Panc1 (cell line): ENCODE data around the gene LURAP1L. TPM values are rescaled to one million over a fixed set of nuclear protein-coding genes. Genes with fewer than 3 reads are reported as not detected.

Experiments
- ATAC-seq: fragments of 200-7000 bp; cut with Tn5 transposase; 2 replicates; pipeline ENCODE4 v1.9.1; 2020; ENCODE audit warnings: mild to moderate bottlenecking, moderate library complexity
- BruUV-seq: library from RNA; stranded (reverse); fragments of 400-500 nt; replicated peaks from 2 replicates; lab custom pipeline; 2021; lab: Mats Ljungman, UMichigan
- CTCF ChIA-PET: fragments of 300-600 bp; sonication (Branson Sonifier 250); formaldehyde crosslinking; loops from one replicate; lab custom pipeline; 2022; ENCODE audit warnings: antibody characterized with exemption; lab: Charles Lee
- POLR2A ChIA-PET: fragments of 300-600 bp; sonication (Branson Sonifier 250); formaldehyde crosslinking; loops from one replicate; lab custom pipeline; 2022; ENCODE audit warnings: antibody characterized with exemption; lab: Charles Lee
- DNase-seq: peaks from one replicate; pipeline ENCODE4 v3.0.0-alpha.2; 2010; ENCODE audit warnings: low read depth, low spot score
- H3K27ac ChIP-seq: 2 replicates; pipeline ENCODE4 v1.5.1; 2011; ENCODE audit warnings: mild to moderate bottlenecking, low read length, inconsistent platforms
- H3K27me3 ChIP-seq: fragments of 200-500 bp; sonication (Bioruptor generic); 2 replicates; pipeline ENCODE4 v1.6.0; 2014; ENCODE audit warnings: low read length, inconsistent platforms; ENCODE audit not compliant: control insufficient read depth, insufficient read depth
- H3K36me3 ChIP-seq: fragments of 200-500 bp; sonication (Bioruptor generic); 2 replicates; pipeline ENCODE4 v1.5.1; 2014; ENCODE audit warnings: inconsistent platforms, mild to moderate bottlenecking, low read length, moderate library complexity; ENCODE audit not compliant: control insufficient read depth, insufficient read depth
- H3K4me1 ChIP-seq: 2 replicates; pipeline ENCODE4 v1.5.1; 2011; ENCODE audit warnings: inconsistent platforms, mild to moderate bottlenecking, low read length, moderate library complexity; ENCODE audit not compliant: control insufficient read depth, insufficient read depth
- H3K4me3 ChIP-seq, 2 experiments: 2 replicates each; pipeline ENCODE4 v1.5.1; 2011 to 2012; ENCODE audit warnings: low read depth in 2 of 2, low read length in 2 of 2, mild to moderate bottlenecking in 2 of 2, inconsistent platforms in 1 of 2, moderate library complexity in 1 of 2
- H3K9me3 ChIP-seq: fragments of 200-500 bp; sonication (Bioruptor generic); 2 replicates; pipeline ENCODE4 v1.5.1; 2014; ENCODE audit warnings: low read depth, mild to moderate bottlenecking, inconsistent platforms, low read length, moderate library complexity; ENCODE audit not compliant: control insufficient read depth, insufficient read depth
- CTCF ChIP-seq: fragments of 450-650 bp; IDR thresholded peaks from 2 replicates; pipeline ENCODE4 v1.5.1; 2017; ENCODE audit warnings: mild to moderate bottlenecking
- POLR2AphosphoS5 ChIP-seq: IDR thresholded peaks from 2 replicates; pipeline ENCODE4 v1.6.1; 2012; ENCODE audit warnings: mild to moderate bottlenecking, low read depth, low read length, moderate library complexity
- REST ChIP-seq, 2 experiments: IDR thresholded peaks; 2 replicates each; pipeline ENCODE4 v1.6.1; 2011 to 2012; ENCODE audit warnings: low read depth in 2 of 2, control low read depth in 1 of 2, low read length in 1 of 2, mild to moderate bottlenecking in 1 of 2, moderate library complexity in 1 of 2; ENCODE audit not compliant: insufficient read depth in 1 of 2
- SIN3A ChIP-seq: IDR thresholded peaks from 2 replicates; pipeline ENCODE4 v1.6.1; 2012; ENCODE audit warnings: low read depth, mild to moderate bottlenecking, low read length, moderate library complexity, borderline replicate concordance; ENCODE audit not compliant: insufficient read depth
- TCF7L2 ChIP-seq: IDR thresholded peaks from 2 replicates; pipeline ENCODE4 v1.6.1; 2011; ENCODE audit warnings: mild to moderate bottlenecking, low read depth, low read length, inconsistent platforms
- in situ Hi-C: cut with HindIII; loops from 2 replicates; pipeline ENCODE4 v1.10.0; 2016; ENCODE audit warnings: low sequenced_read_pairs, low pct_unique_long_range_greater_than_20kb
- intact Hi-C: fragments of 100-400 bp; cut with micrococcal nuclease; formaldehyde crosslinking; loops from one replicate; pipeline ENCODE4 v1.10.0; 2022; ENCODE audit not compliant: unreplicated experiment
- total RNA-seq: library from RNA; stranded (reverse); gene quantifications from one replicate; pipeline ENCODE4 v1.2.1, GENCODE V29; 2021; ENCODE audit not compliant: unreplicated experiment

Gene LURAP1L
- total RNA-seq, 1 experiment from 2014 or later: 6.8 TPM

GRCh38 chr9:12764150-12764549 lies 10.7 kb upstream of the LURAP1L start:
- H3K27ac ChIP-seq: no peak overlapping the region
- BruUV-seq: no TSS peak
- intact Hi-C loops (no loop called here), in situ Hi-C loops (no loop called here)
- H3K27me3 ChIP-seq: no peaks in the 10 kb centered on the region
- H3K9me3 ChIP-seq: no peaks in the 10 kb centered on the region
- DNase-seq: no peak
- no peak for ATAC-seq
- TF ChIP-seq REST (IDR thresholded peaks at IDR 0.05; ENCODE audit: insufficient read depth in 1 of 2, low read depth in 2 of 2, low read length in 1 of 2): no peak
- no peak for TF ChIP-seq POLR2AphosphoS5
- TF ChIP-seq SIN3A: no peak
- TF ChIP-seq TCF7L2: no peak
- TF ChIP-seq CTCF: no peak
- ChIA-PET POLR2A (no interaction called here), CTCF (no interaction called here)
- no peaks in the 10 kb centered on the region for H3K36me3 ChIP-seq
- no peak overlapping the region for H3K4me3 ChIP-seq
- no peaks in the 10 kb centered on the region for H3K4me1 ChIP-seq

- no peak for TF ChIP-seq SIN3A
- TF ChIP-seq CTCF: no peak
- no peak for TF ChIP-seq REST (IDR thresholded peaks at IDR 0.05; ENCODE audit: insufficient read depth in 1 of 2, low read depth in 2 of 2, low read length in 1 of 2)
- no peak for TF ChIP-seq POLR2AphosphoS5
- TF ChIP-seq TCF7L2: no peak
- DNase-seq (no peak), ATAC-seq (no peak)
- intact Hi-C loops: no loop called here
- in situ Hi-C loops: no loop called here
- no TSS peak for BruUV-seq
- Histone ChIP-seq H3K9me3 (no peaks in the 10 kb centered on the region), H3K27ac (no peak overlapping the region), H3K4me1 (no peaks in the 10 kb centered on the region), H3K4me3 (no peak overlapping the region), H3K36me3 (no peaks in the 10 kb centered on the region), H3K27me3 (no peaks in the 10 kb centered on the region)
- POLR2A ChIA-PET: no interaction called here
- CTCF ChIA-PET: no interaction called here
These were observed 9.6 kb upstream of the LURAP1L start for GRCh38 chr9:12765088-12765798.
